ENCODE results near the gene GAS7. TPM values are rescaled to one million over a fixed set of nuclear protein-coding genes. Genes with fewer than 3 reads are reported as not detected.
"Not testable (repeated sequence)": the region's sequence is repeated elsewhere in the genome, so short reads cannot be mapped to it uniquely, and the experiment has no call there.

The GAS7 gene
- polyA plus RNA-seq, 4 donors: 14.1 to 55.7 (median 22.5) TPM

GRCh38 chr17:10057466-10057865 is 140.9 kb downstream of the GAS7 start:
- not testable (repeated sequence) for DNase-seq (ENCODE audit: low read depth in 4 of 4, low spot score in 3 of 4)

- DNase-seq (ENCODE audit: low read depth in 4 of 4, low spot score in 3 of 4): no peak
These were observed 143.0 kb downstream of the GAS7 start for GRCh38 chr17:10055262-10055975.

- DNase-seq (ENCODE audit: low read depth in 4 of 4, low spot score in 3 of 4): no peak
These were observed 144.4 kb downstream of the GAS7 start for GRCh38 chr17:10053782-10054540.

- DNase-seq (ENCODE audit: low read depth in 4 of 4, low spot score in 3 of 4): no peak
These were observed 146.1 kb downstream of the GAS7 start for GRCh38 chr17:10052106-10052813.

GRCh38 chr17:10051112-10051511 is 147.3 kb downstream of the GAS7 start:
- no peak for DNase-seq (ENCODE audit: low read depth in 4 of 4, low spot score in 3 of 4)

- DNase-seq (ENCODE audit: low read depth in 4 of 4, low spot score in 3 of 4): no peak
These were observed 147.8 kb downstream of the GAS7 start for GRCh38 chr17:10050597-10051101.

GRCh38 chr17:10048629-10049350 is 149.6 kb downstream of the GAS7 start:
- no peak for DNase-seq (ENCODE audit: low read depth in 4 of 4, low spot score in 3 of 4)

GRCh38 chr17:10046786-10047785 is 151.3 kb downstream of the GAS7 start:
- DNase-seq (ENCODE audit: low read depth in 4 of 4, low spot score in 3 of 4): no peak

GRCh38 chr17:10045871-10046658 is 152.3 kb downstream of the GAS7 start:
- DNase-seq (ENCODE audit: low read depth in 4 of 4, low spot score in 3 of 4): no peak

- DNase-seq (ENCODE audit: low read depth in 4 of 4, low spot score in 3 of 4): no peak
These were observed 155.7 kb downstream of the GAS7 start for GRCh38 chr17:10042589-10043244.

- DNase-seq (ENCODE audit: low read depth in 4 of 4, low spot score in 3 of 4): no peak
These were observed 156.4 kb downstream of the GAS7 start for GRCh38 chr17:10041916-10042588.

- no peak for DNase-seq (ENCODE audit: low read depth in 4 of 4, low spot score in 3 of 4)
These were observed 157.2 kb downstream of the GAS7 start for GRCh38 chr17:10041287-10041612.

GRCh38 chr17:10036511-10037061 is 161.8 kb downstream of the GAS7 start:
- DNase-seq (ENCODE audit: low read depth in 4 of 4, low spot score in 3 of 4): no peak

- no peak for DNase-seq (ENCODE audit: low read depth in 4 of 4, low spot score in 3 of 4)
These were observed 162.5 kb downstream of the GAS7 start for GRCh38 chr17:10035885-10036284.

- no peak for DNase-seq (ENCODE audit: low read depth in 4 of 4, low spot score in 3 of 4)
These were observed 163.5 kb downstream of the GAS7 start for GRCh38 chr17:10034719-10035475.

GRCh38 chr17:10033959-10034358 is 164.4 kb downstream of the GAS7 start:
- no peak for DNase-seq (ENCODE audit: low read depth in 4 of 4, low spot score in 3 of 4)

GRCh38 chr17:10033449-10033848 is 165.0 kb downstream of the GAS7 start:
- DNase-seq (ENCODE audit: low read depth in 4 of 4, low spot score in 3 of 4): no peak
